GM21529 (cell line): Measurements from ENCODE around the gene ZBTB21.
"Not testable (repeated sequence)": the region's sequence is repeated elsewhere in the genome, so short reads cannot be mapped to it uniquely, and the experiment has no call there.

Experiments
- ATAC-seq: cut with Tn5 transposase; IDR thresholded peaks from one replicate; pipeline ENCODE4 v1.9.1; 2021; ENCODE audit not compliant: unreplicated experiment

The ZBTB21 gene

GRCh38 chr21:41971891-41972290, 38.3 kb downstream of the ZBTB21 start:
- no peak for ATAC-seq

DNA sequence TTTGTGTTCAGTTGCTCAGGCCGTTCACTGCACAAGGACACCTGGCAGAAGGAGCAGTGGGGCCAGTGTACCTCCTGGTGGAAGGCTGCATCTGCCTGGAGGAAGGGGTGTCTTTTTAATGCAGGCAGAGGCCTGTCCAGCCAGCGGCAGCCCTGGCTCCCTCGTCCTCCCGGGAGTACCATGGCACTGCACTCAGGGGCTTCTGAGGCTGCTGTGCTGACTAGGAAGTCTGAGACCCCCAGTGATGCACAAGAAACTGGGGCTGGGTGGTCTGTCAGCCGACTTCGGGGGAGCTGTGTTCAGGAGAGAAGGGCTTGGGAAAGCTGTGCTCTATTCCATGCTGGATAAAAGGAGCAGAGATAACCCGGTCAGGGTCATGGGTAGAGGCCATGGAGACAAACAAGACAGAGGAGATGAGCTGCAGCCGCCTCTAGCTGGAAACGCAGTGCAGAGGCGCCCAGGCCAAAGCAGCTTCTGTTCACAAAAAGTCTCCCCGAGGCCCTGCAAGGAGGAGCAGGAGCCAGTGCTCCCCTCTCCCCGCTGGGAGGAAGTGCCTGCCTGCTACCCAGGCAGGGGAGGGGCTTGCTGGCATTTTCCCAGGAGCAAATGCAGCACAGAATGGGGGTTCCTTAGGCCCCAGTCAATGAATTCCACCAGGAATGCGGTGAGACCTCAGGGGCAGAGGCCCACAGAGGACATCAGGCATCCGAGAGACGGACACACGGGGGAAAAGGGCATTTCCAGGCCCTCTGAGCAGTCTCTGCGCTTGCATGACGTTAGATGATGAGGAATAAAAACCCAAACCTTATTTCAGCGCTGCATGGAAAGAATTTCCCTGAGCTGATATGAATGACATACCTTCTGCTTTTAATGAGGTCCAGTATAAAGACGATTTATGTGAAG, 39.2 kb downstream of the ZBTB21 start:
- ATAC-seq, result no peak

GRCh38 chr21:41970106-41970391, 40.1 kb downstream of the ZBTB21 start:
- no peak for ATAC-seq

DNA sequence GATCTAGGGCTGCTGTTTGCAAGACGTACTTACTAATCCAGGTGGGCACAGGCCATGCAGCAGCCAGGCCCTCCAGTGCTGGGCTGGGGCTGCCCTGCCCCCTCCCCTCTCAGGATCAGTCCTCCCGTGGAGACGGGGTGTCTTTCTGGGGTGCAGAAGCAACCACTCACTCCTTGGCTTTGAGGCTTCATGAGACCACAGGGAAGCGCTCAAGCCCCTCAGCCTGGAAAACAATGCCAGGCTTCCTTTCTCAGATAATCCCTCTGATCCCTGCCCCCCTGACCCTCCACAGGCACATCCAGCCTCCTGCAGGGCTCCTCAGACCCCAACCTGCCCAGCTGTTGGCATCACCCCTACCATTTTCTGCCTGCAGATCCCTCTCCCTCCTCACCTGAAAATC, 42.5 kb downstream of the ZBTB21 start:
- no peak for ATAC-seq

- no peak for ATAC-seq
These were observed 43.1 kb downstream of the ZBTB21 start for GRCh38 chr21:41966872-41967621.

DNA sequence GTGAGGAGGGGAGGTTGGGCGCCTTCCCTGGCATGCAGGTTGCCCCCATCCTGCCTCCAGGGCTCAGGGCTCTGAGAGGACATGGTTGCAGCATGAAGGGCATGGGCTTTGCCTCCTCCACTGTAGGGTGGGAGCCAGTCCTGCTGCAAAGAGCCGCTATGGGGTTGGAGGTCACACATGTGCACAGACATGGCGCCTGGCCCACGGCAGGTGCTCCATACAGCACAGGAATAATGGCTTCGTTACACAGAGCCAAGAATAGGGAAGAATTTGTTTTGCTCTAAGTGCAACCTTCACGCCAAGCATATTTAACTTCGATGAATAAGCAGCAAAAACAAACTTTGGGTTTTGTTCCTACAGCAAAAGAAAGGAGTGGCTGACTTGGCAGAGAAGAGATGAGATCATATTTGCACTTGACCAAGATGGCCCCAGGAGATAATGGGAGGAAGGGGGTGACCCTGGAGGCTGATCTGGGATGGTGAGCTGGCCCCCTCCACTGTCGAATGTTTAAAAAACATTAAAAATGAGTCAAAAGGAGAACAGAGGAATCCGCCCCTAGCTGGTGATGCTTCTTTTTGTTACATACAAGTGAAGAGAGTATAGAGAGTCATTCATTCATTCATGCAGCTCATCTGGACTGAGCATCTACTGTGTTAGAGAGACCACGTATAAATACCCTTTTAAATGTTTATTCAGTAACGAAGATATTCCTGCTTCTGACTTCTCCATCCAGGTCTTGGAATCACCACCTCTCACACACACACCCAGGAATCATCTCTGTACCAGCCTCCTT, 43.9 kb downstream of the ZBTB21 start:
- no peak for ATAC-seq

DNA sequence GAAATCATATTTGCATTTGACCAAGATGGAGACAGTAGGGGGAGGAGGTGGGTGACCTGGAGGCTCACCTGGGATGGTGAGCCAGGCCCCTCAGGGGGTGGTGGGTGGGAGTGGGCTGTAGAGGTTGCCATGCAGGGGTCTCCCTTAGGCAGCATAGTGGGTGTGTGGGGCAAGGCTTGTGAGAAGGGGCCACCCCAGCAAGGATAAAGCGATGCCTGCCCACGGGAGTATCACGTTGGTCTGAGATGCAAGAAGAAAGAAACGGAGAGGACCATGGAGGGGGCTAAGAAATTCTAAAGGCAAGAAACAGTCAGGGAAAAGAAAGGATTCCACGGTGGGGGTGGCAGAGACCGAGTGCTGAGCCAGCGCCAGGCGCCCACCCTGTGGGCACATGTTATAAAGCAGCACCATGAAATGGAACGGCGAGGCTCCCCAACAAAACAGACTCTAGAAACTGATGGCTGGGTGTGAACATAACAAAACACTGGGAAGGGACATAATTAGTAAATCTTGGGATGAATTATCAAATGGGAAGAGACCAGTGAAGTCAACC, 44.6 kb downstream of the ZBTB21 start:
- ATAC-seq, result no peak

GRCh38 chr21:41965045-41965444, 45.1 kb downstream of the ZBTB21 start:
- no peak for ATAC-seq

GRCh38 chr21:41964171-41964570, 46.0 kb downstream of the ZBTB21 start:
- no peak for ATAC-seq

- ATAC-seq, result no peak
These were observed 47.7 kb downstream of the ZBTB21 start for GRCh38 chr21:41962425-41962966.

GRCh38 chr21:41961753-41962152, 48.4 kb downstream of the ZBTB21 start:
- no peak for ATAC-seq

DNA sequence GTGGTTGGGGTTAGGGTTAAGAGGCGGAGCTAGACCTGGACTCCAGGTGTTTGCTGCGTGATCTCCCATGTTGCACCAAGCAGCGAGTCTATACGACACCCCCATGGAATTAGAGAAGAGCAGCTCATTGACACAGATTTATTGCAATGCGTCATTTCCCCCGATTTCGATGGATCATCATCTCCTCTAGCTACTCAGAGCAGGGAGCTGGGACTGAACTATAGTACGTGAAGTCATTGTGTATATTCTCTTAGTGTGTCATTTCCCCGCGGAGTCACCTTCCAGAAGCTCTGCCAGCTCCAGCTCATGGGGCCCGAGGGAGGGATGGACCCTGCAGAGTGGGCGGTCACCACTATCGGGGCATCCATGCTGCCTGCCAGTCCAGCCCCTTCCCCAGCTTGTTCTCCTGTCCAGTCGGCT, 48.9 kb downstream of the ZBTB21 start:
- no peak for ATAC-seq

DNA sequence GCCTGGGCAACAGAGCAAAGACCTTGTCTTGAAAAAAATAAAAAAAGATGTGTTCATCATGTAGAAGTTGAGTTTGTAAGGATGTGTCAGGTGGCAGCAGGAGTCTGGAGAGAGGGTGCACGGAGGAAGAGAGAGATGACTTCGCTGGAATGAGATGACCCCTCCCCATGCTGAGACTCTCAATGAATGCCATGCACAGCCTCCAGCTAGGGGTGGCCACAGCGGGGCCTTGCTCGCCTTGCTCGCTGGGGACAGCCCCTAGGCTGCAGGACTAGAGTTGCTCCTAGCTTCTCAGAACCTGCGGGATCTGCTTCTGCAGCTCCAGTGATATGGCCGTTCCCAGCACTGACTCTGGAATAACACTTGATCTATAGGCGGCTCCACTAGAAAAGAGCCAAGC, 49.8 kb downstream of the ZBTB21 start:
- no peak for ATAC-seq

GRCh38 chr21:41959697-41960096, 50.5 kb downstream of the ZBTB21 start:
- not testable (repeated sequence) for ATAC-seq

- no peak for ATAC-seq
These were observed 51.1 kb downstream of the ZBTB21 start for GRCh38 chr21:41958886-41959563.

DNA sequence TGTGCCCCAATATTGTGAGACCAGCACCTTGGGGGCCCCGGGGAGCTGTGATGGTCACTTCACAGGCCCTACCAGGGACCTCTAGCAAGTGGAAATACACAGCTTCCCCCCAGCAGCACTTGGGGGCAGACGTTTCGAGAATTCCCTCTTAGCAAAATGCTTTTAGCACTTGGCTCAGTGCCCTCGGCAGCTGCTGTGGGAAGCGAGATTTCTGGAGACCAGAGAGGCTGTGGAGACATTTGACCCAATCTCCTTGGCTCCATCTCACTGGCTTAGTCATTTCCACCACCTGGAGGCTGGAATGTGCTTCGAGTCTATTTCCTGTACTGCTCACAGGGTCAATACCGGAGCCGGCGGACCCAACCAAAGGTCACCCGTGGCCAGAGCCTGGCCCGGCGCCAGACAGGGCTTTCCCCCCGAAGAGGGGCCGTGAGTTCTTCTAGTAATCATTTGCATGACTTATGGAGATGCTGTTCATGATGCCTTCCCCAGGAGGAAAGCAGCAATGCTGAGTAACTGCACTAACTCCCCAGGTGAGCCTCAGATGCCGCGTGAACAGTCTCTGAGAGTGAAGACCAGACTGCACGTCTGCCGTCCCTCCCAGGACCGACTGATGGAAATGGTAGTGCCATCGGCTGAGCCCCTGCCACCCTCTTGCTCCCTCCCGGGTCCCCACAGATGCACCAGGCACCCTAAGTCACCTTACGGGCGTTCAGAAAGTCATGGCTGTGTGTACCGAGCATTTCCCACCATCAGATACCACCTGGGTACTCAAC, 52.0 kb downstream of the ZBTB21 start:
- ATAC-seq, result no peak

- ATAC-seq, result no peak
These were observed 53.0 kb downstream of the ZBTB21 start for GRCh38 chr21:41956926-41957729.

GRCh38 chr21:41955516-41955915, 54.6 kb downstream of the ZBTB21 start:
- ATAC-seq, result no peak
